ENCODE data around the gene FAM3D.

FAM3D gene

GRCh38 chr3:58670506-58671135 lies 4.0 kb upstream of the FAM3D start:
- Histone ChIP-seq H3K27me3 (replicated peaks; ENCODE audit: control insufficient read depth, insufficient read depth, low read length) (no peaks in the 10 kb centered on the region; the same call in 1 of the 2 replicates), H3K36me3 (ENCODE audit: control insufficient read depth, insufficient read depth, low read length) (no peaks in the 10 kb centered on the region), H3K4me3 (replicated peaks; ENCODE audit: low read depth, low read length) (no peak overlapping the region)
- no peak for DNase-seq (ENCODE audit: extremely low read depth, insufficient read length)
- TF ChIP-seq CTCF (IDR thresholded peaks at IDR 0.05; ENCODE audit: insufficient read depth, low read length, poor library complexity, severe bottlenecking) = no peak

- Histone ChIP-seq H3K36me3 (ENCODE audit: control insufficient read depth, insufficient read depth, low read length) (no peaks in the 10 kb centered on the region), H3K27me3 (replicated peaks; ENCODE audit: control insufficient read depth, insufficient read depth, low read length) (no peaks in the 10 kb centered on the region; the same call in 1 of the 2 replicates), H3K4me3 (replicated peaks; ENCODE audit: low read depth, low read length) (no peak overlapping the region)
- DNase-seq (ENCODE audit: extremely low read depth, insufficient read length) = no peak
- TF ChIP-seq CTCF (IDR thresholded peaks at IDR 0.05; ENCODE audit: insufficient read depth, low read length, poor library complexity, severe bottlenecking) = no peak
Measured at GRCh38 chr3:58668247-58668646, 1.7 kb upstream of the FAM3D start.

- no peak for TF ChIP-seq CTCF (IDR thresholded peaks at IDR 0.05; ENCODE audit: insufficient read depth, low read length, poor library complexity, severe bottlenecking)
- Histone ChIP-seq H3K4me3 (replicated peaks; ENCODE audit: low read depth, low read length) (no peak overlapping the region), H3K36me3 (ENCODE audit: control insufficient read depth, insufficient read depth, low read length) (no peaks in the 10 kb centered on the region), H3K27me3 (replicated peaks; ENCODE audit: control insufficient read depth, insufficient read depth, low read length) (no peaks in the 10 kb centered on the region; the same call in 1 of the 2 replicates)
- no peak for DNase-seq (ENCODE audit: extremely low read depth, insufficient read length)
Measured at GRCh38 chr3:58667704-58668103, 1.1 kb upstream of the FAM3D start.

GRCh38 chr3:58667229-58667628 lies 655 bp upstream of the FAM3D start:
- Histone ChIP-seq H3K4me3 (replicated peaks; ENCODE audit: low read depth, low read length) (no peak overlapping the region), H3K36me3 (ENCODE audit: control insufficient read depth, insufficient read depth, low read length) (no peaks in the 10 kb centered on the region), H3K27me3 (replicated peaks; ENCODE audit: control insufficient read depth, insufficient read depth, low read length) (no peaks in the 10 kb centered on the region; the same call in 1 of the 2 replicates)
- DNase-seq (ENCODE audit: extremely low read depth, insufficient read length) = no peak
- no peak for TF ChIP-seq CTCF (IDR thresholded peaks at IDR 0.05; ENCODE audit: insufficient read depth, low read length, poor library complexity, severe bottlenecking)

GRCh38 chr3:58665405-58665804 lies 1.2 kb downstream of the FAM3D start:
- no peaks in the 10 kb centered on the region; the same call in 1 of the 2 replicates for H3K27me3 ChIP-seq (replicated peaks; ENCODE audit: control insufficient read depth, insufficient read depth, low read length)
- H3K36me3 ChIP-seq (ENCODE audit: control insufficient read depth, insufficient read depth, low read length) = no peaks in the 10 kb centered on the region
- no peak for TF ChIP-seq CTCF (IDR thresholded peaks at IDR 0.05; ENCODE audit: insufficient read depth, low read length, poor library complexity, severe bottlenecking)
- H3K4me3 ChIP-seq (replicated peaks; ENCODE audit: low read depth, low read length) = no peak overlapping the region
- no peak for DNase-seq (ENCODE audit: extremely low read depth, insufficient read length)

GRCh38 chr3:58664611-58665010 lies 2.0 kb downstream of the FAM3D start:
- DNase-seq (ENCODE audit: extremely low read depth, insufficient read length) = no peak
- Histone ChIP-seq H3K4me3 (replicated peaks; ENCODE audit: low read depth, low read length) (no peak overlapping the region), H3K36me3 (ENCODE audit: control insufficient read depth, insufficient read depth, low read length) (no peaks in the 10 kb centered on the region), H3K27me3 (replicated peaks; ENCODE audit: control insufficient read depth, insufficient read depth, low read length) (no peaks in the 10 kb centered on the region)
- TF ChIP-seq CTCF (IDR thresholded peaks at IDR 0.05; ENCODE audit: insufficient read depth, low read length, poor library complexity, severe bottlenecking) = no peak

All from GM06990 (cell line).